Smooth muscle cell (in vitro differentiated cells): ENCODE results near the gene SGO2. TPM values are rescaled to one million over a fixed set of nuclear protein-coding genes. Genes with fewer than 3 reads are reported as not detected.

Experiments used
- DNase-seq: peaks from one replicate; lab custom pipeline; 2025; ENCODE audit not compliant: unreplicated experiment; lab: John Stamatoyannopoulos, UW
- H2AFZ ChIP-seq: fragments of 200-600 bp; sonication (generic); 2 replicates; pipeline ENCODE4 v1.6.0; 2016; ENCODE audit warnings: antibody characterized with exemption, low read depth, mild to moderate bottlenecking
- H3F3A ChIP-seq: fragments of 200-600 bp; sonication (generic); 2 replicates; pipeline ENCODE4 v1.6.0; 2017; ENCODE audit warnings: antibody characterized with exemption, low read depth
- H3K27ac ChIP-seq: fragments of 200-600 bp; sonication (generic); 2 replicates; pipeline ENCODE4 v1.5.1; 2016; ENCODE audit warnings: low read depth, mild to moderate bottlenecking
- H3K27me3 ChIP-seq: fragments of 200-600 bp; sonication (generic); 2 replicates; pipeline ENCODE4 v1.6.1; 2016; ENCODE audit warnings: low read depth, mild to moderate bottlenecking
- H3K36me3 ChIP-seq: fragments of 200-600 bp; sonication (generic); 2 replicates; pipeline ENCODE4 v1.5.1; 2016; ENCODE audit warnings: low read depth
- H3K4me1 ChIP-seq: fragments of 200-600 bp; sonication (generic); 2 replicates; pipeline ENCODE4 v1.5.1; 2016; ENCODE audit warnings: low read depth
- H3K4me2 ChIP-seq: fragments of 200-600 bp; sonication (generic); 2 replicates; pipeline ENCODE4 v1.6.0; 2016; ENCODE audit warnings: mild to moderate bottlenecking
- H3K4me3 ChIP-seq: fragments of 200-600 bp; sonication (generic); 2 replicates; pipeline ENCODE4 v1.5.1; 2016; ENCODE audit warnings: mild to moderate bottlenecking
- H3K79me2 ChIP-seq: fragments of 200-600 bp; sonication (generic); 2 replicates; pipeline ENCODE4 v1.6.0; 2016; ENCODE audit warnings: low read depth, mild to moderate bottlenecking
- H3K9ac ChIP-seq: fragments of 200-600 bp; sonication (generic); 2 replicates; pipeline ENCODE4 v1.6.0; 2016; ENCODE audit warnings: low read depth
- H3K9me3 ChIP-seq: fragments of 200-600 bp; sonication (generic); replicated peaks from 2 replicates; pipeline ENCODE4 v1.5.1; 2016; ENCODE audit warnings: low read depth
- H4K20me1 ChIP-seq: fragments of 200-600 bp; sonication (generic); 2 replicates; pipeline ENCODE4 v1.6.0; 2016; ENCODE audit warnings: low read depth
- WGBS: methylation state at CpG from one replicate; pipeline ENCODE4 v1.1.7; 2016; ENCODE audit warnings: low lambda C conversion rate; 5-methylcytosine and 5-hydroxymethylcytosine counted together
- polyA plus RNA-seq: library from polyadenylated mRNA; unstranded; fragments of >200 nt; fragmentation: Nextera tagmentation; extraction: Ambion mirVana; gene quantifications from 2 replicates; pipeline ENCODE4 v1.2.1, GENCODE V29; 2016
- total RNA-seq: library from RNA; depleted of rRNA; stranded (reverse); fragments of >200 nt; gene quantifications from 2 replicates; pipeline ENCODE4 v1.2.3, GENCODE V29; 2014
- TF ChIP-seq, protein P1 (sequence below): fragments of 200-600 bp; sonication (generic); IDR thresholded peaks from 2 replicates; pipeline ENCODE4 v1.5.1; 2017; ENCODE audit warnings: borderline replicate concordance, mild to moderate bottlenecking, antibody characterized with exemption; ENCODE audit not compliant: insufficient read depth, poor library complexity, severe bottlenecking

Gene SGO2
- total and polyA plus RNA-seq, 2 experiments from 2014 or later: 7.5 to 8.7 TPM

DNA sequence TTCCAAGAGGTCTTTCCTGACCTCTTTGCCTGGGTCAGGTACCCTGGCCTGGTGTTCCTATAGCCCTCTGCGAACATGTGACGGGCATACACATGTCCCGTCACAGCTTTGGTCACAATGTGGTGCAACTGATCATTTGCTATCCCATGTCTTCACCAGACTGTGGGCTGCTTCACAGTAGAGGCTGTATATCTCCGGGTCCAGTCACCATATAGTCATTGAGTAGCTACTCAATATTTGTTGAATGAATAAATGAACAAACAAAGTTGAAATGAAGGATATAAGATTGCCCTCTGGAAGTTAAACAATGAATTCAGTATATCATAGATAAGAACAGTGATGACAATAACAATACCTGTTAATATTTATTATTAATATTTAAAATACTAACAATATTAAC lies 76.6 kb downstream of the SGO2 start:
- H3K27ac ChIP-seq: no peak overlapping the region
- 93% methylated on average over 4 of the region's 4 CpGs for WGBS
- H3K36me3 ChIP-seq: no peaks in the 10 kb centered on the region
- TF ChIP-seq, protein P1, sequence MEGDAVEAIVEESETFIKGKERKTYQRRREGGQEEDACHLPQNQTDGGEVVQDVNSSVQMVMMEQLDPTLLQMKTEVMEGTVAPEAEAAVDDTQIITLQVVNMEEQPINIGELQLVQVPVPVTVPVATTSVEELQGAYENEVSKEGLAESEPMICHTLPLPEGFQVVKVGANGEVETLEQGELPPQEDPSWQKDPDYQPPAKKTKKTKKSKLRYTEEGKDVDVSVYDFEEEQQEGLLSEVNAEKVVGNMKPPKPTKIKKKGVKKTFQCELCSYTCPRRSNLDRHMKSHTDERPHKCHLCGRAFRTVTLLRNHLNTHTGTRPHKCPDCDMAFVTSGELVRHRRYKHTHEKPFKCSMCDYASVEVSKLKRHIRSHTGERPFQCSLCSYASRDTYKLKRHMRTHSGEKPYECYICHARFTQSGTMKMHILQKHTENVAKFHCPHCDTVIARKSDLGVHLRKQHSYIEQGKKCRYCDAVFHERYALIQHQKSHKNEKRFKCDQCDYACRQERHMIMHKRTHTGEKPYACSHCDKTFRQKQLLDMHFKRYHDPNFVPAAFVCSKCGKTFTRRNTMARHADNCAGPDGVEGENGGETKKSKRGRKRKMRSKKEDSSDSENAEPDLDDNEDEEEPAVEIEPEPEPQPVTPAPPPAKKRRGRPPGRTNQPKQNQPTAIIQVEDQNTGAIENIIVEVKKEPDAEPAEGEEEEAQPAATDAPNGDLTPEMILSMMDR: no peak
- H3K4me2 ChIP-seq: no peak overlapping the region
- H3K4me3 ChIP-seq: no peak overlapping the region
- no peak overlapping the region for H2AFZ ChIP-seq
- no peaks in the 10 kb centered on the region for H3K9me3 ChIP-seq
- H3F3A ChIP-seq: no peaks in the 10 kb centered on the region
- no peaks in the 10 kb centered on the region for H3K27me3 ChIP-seq
- H4K20me1 ChIP-seq: no peaks in the 10 kb centered on the region
- H3K9ac ChIP-seq: no peak overlapping the region
- DNase-seq: no peak
- H3K4me1 ChIP-seq: no peaks in the 10 kb centered on the region
- H3K79me2 ChIP-seq: no peaks in the 10 kb centered on the region

DNA sequence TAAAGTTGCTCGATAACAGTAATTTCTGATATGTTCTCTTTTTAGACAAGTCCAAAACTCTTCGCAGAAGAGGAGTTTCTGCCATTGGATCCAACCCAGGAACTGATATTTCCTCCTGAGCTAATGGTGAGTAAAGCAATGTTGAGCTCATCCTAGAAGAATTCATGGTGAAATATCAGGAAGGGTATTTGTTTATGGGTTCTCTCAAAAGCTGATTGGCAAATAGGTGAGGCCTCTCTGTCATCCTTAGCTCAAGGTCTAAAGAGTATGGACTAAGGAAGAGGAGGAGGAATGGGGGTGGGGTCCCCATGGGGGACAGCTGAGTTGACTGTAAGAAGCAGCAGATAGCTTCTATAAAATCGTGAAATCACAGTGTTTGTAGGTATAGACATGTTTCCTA lies 78.0 kb downstream of the SGO2 start:
- Histone ChIP-seq H3K79me2 (no peaks in the 10 kb centered on the region), H3K4me1 (no peaks in the 10 kb centered on the region), H3K27me3 (no peaks in the 10 kb centered on the region), H3K36me3 (no peaks in the 10 kb centered on the region), H3K4me3 (no peak overlapping the region), H2AFZ (no peak overlapping the region), H4K20me1 (no peaks in the 10 kb centered on the region), H3K9ac (no peak overlapping the region), H3F3A (no peaks in the 10 kb centered on the region), H3K9me3 (no peaks in the 10 kb centered on the region), H3K4me2 (no peak overlapping the region), H3K27ac (no peak overlapping the region)
- 79% methylated on average over 3 of the region's 3 CpGs for WGBS
- no peak for DNase-seq
- TF ChIP-seq, protein P1: no peak

DNA sequence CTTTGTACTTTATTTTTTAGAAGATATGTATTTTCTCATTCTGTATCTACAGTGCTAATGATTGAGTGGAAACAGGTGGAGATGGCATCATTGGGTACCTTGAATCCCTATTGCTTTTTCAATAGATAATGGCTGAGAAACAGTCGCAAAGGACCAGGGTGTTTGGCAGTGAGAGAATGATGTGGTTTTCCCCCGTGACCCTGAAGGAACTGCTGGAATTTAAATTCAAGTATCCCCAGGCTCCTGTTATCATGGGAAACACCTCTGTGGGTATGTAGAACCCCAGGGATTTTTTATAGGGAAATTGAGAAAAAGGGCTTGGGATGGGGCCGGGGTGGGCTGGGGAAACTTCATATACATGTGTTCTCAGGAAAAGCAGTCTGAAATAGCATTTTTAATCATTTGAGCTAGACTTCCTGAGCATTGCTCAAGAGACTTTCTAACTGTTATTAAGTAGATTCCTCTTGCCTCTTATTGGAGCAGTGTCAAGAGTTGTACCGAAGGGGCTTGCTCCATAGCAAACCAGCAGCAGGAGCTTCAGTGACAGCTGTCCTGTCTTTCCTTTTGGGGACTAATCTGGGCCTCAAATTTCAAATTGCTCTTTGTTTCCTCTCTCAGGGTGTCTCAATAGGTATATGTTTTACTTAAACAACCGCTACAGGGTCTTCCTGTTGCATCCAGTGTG lies 78.7 kb downstream of the SGO2 start:
- Histone ChIP-seq H3K4me2 (no peak overlapping the region), H3K27ac (no peak overlapping the region), H3K4me1 (no peaks in the 10 kb centered on the region), H3K9me3 (no peaks in the 10 kb centered on the region), H3K36me3 (no peaks in the 10 kb centered on the region), H3K79me2 (no peaks in the 10 kb centered on the region), H3K4me3 (no peak overlapping the region), H3K27me3 (no peaks in the 10 kb centered on the region), H3F3A (no peaks in the 10 kb centered on the region), H3K9ac (no peak overlapping the region), H2AFZ (no peak overlapping the region), H4K20me1 (no peaks in the 10 kb centered on the region)
- 84% methylated on average over 5 of the region's 5 CpGs for WGBS
- TF ChIP-seq, protein P1: no peak
- no peak for DNase-seq
